Liver (tissue), 3 donors: Measurements from ENCODE around the gene TCF7L2.

ENCODE experiments used
- CTCF ChIP-seq: fragments of 150-350 bp; IDR thresholded peaks from 2 replicates; pipeline ENCODE4 v1.5.1; 2017; ENCODE audit warnings: improper control_type of control experiment, low read depth, low read length; ENCODE audit not compliant: missing input control
- EGR1 ChIP-seq, 2 donors: IDR thresholded peaks; 2 replicates each; pipeline ENCODE4 v1.6.1; 2016 to 2018; ENCODE audit warnings: antibody characterized with exemption in 2 of 2, low read depth in 2 of 2
- FOXA2 ChIP-seq: IDR thresholded peaks from 2 replicates; pipeline ENCODE4 v1.6.1; 2016; ENCODE audit warnings: antibody characterized with exemption
- GABPA ChIP-seq, 2 donors: IDR thresholded peaks in 1 of 2; conservative IDR thresholded peaks in 1 of 2; 2 replicates each; pipeline ENCODE4 v1.6.1; 2016; ENCODE audit warnings: antibody characterized with exemption in 2 of 2, mild to moderate bottlenecking in 1 of 2, moderate library complexity in 1 of 2
- HNF4G ChIP-seq: IDR thresholded peaks from 2 replicates; pipeline ENCODE4 v1.6.1; 2016; ENCODE audit warnings: antibody characterized with exemption
- RXRA ChIP-seq, 2 donors: IDR thresholded peaks; 2 replicates each; pipeline ENCODE4 v1.6.1; 2017 to 2018; ENCODE audit warnings: antibody characterized with exemption in 2 of 2, mild to moderate bottlenecking in 1 of 2
- TAF1 ChIP-seq: conservative IDR thresholded peaks from 2 replicates; pipeline ENCODE4 v1.6.1; 2016; ENCODE audit warnings: antibody characterized with exemption, mild to moderate bottlenecking
- YY1 ChIP-seq: IDR thresholded peaks from 2 replicates; pipeline ENCODE4 v1.6.1; 2016; ENCODE audit warnings: antibody characterized with exemption, mild to moderate bottlenecking
- donor health status: healthy.
- donor health status: healthy.

GRCh38 chr10:112946649-112947048 lies 3.4 kb upstream of the TCF7L2 start:
- TF ChIP-seq CTCF, result no peak
- no peak for TF ChIP-seq EGR1 (IDR thresholded peaks at IDR 0.05; ENCODE audit: low read depth in 2 of 2)
- TF ChIP-seq TAF1, result no peak
- no peak for TF ChIP-seq HNF4G
- no peak for TF ChIP-seq FOXA2
- TF ChIP-seq RXRA (IDR thresholded peaks at IDR 0.05), result no peak
- TF ChIP-seq YY1, result no peak
- no peak for TF ChIP-seq GABPA (IDR thresholded peaks at IDR 0.05 in 1 of 2, conservative IDR thresholded peaks at IDR 0.05 in 1 of 2)
